Smooth muscle cell (in vitro differentiated cells): ENCODE measurements around the gene HDGFL2. TPM values are rescaled to one million over a fixed set of nuclear protein-coding genes. Genes with fewer than 3 reads are reported as not detected.

Source experiments
- DNase-seq: peaks from one replicate; lab custom pipeline; 2025; ENCODE audit not compliant: unreplicated experiment; lab: John Stamatoyannopoulos, UW
- H2AFZ ChIP-seq: fragments of 200-600 bp; sonication (generic); 2 replicates; pipeline ENCODE4 v1.6.0; 2016; ENCODE audit warnings: antibody characterized with exemption, low read depth, mild to moderate bottlenecking
- H3F3A ChIP-seq: fragments of 200-600 bp; sonication (generic); 2 replicates; pipeline ENCODE4 v1.6.0; 2017; ENCODE audit warnings: antibody characterized with exemption, low read depth
- H3K27ac ChIP-seq: fragments of 200-600 bp; sonication (generic); 2 replicates; pipeline ENCODE4 v1.5.1; 2016; ENCODE audit warnings: low read depth, mild to moderate bottlenecking
- H3K27me3 ChIP-seq: fragments of 200-600 bp; sonication (generic); 2 replicates; pipeline ENCODE4 v1.6.1; 2016; ENCODE audit warnings: low read depth, mild to moderate bottlenecking
- H3K36me3 ChIP-seq: fragments of 200-600 bp; sonication (generic); 2 replicates; pipeline ENCODE4 v1.5.1; 2016; ENCODE audit warnings: low read depth
- H3K4me1 ChIP-seq: fragments of 200-600 bp; sonication (generic); 2 replicates; pipeline ENCODE4 v1.5.1; 2016; ENCODE audit warnings: low read depth
- H3K4me2 ChIP-seq: fragments of 200-600 bp; sonication (generic); 2 replicates; pipeline ENCODE4 v1.6.0; 2016; ENCODE audit warnings: mild to moderate bottlenecking
- H3K4me3 ChIP-seq: fragments of 200-600 bp; sonication (generic); 2 replicates; pipeline ENCODE4 v1.5.1; 2016; ENCODE audit warnings: mild to moderate bottlenecking
- H3K79me2 ChIP-seq: fragments of 200-600 bp; sonication (generic); 2 replicates; pipeline ENCODE4 v1.6.0; 2016; ENCODE audit warnings: low read depth, mild to moderate bottlenecking
- H3K9ac ChIP-seq: fragments of 200-600 bp; sonication (generic); 2 replicates; pipeline ENCODE4 v1.6.0; 2016; ENCODE audit warnings: low read depth
- H3K9me3 ChIP-seq: fragments of 200-600 bp; sonication (generic); replicated peaks from 2 replicates; pipeline ENCODE4 v1.5.1; 2016; ENCODE audit warnings: low read depth
- H4K20me1 ChIP-seq: fragments of 200-600 bp; sonication (generic); 2 replicates; pipeline ENCODE4 v1.6.0; 2016; ENCODE audit warnings: low read depth
- CTCF ChIP-seq: fragments of 200-600 bp; sonication (generic); IDR thresholded peaks from 2 replicates; pipeline ENCODE4 v1.5.1; 2017; ENCODE audit warnings: borderline replicate concordance, mild to moderate bottlenecking, antibody characterized with exemption; ENCODE audit not compliant: insufficient read depth, poor library complexity, severe bottlenecking
- WGBS: methylation state at CpG from one replicate; pipeline ENCODE4 v1.1.7; 2016; ENCODE audit warnings: low lambda C conversion rate; 5-methylcytosine and 5-hydroxymethylcytosine counted together
- polyA plus RNA-seq: library from polyadenylated mRNA; unstranded; fragments of >200 nt; fragmentation: Nextera tagmentation; extraction: Ambion mirVana; gene quantifications from 2 replicates; pipeline ENCODE4 v1.2.1, GENCODE V29; 2016
- total RNA-seq: library from RNA; depleted of rRNA; stranded (reverse); fragments of >200 nt; gene quantifications from 2 replicates; pipeline ENCODE4 v1.2.3, GENCODE V29; 2014

The HDGFL2 gene
- total and polyA plus RNA-seq, 2 experiments from 2014 or later: 27.9 to 94.1 TPM

GRCh38 chr19:4505570-4506448 lies 33.7 kb downstream of the HDGFL2 start:
- Histone ChIP-seq H3K27ac (peak overlapping the region; percentile 33), H3K9me3 (no peaks in the 10 kb centered on the region), H3K4me3 (no peak overlapping the region), H2AFZ (no peak overlapping the region), H3K79me2 (no peaks in the 10 kb centered on the region), H4K20me1 (no peaks in the 10 kb centered on the region), H3K27me3 (no peaks in the 10 kb centered on the region), H3K4me2 (no peak overlapping the region), H3K4me1 (no peaks in the 10 kb centered on the region), H3K36me3 (no peaks in the 10 kb centered on the region), H3K9ac (no peak overlapping the region), H3F3A (peaks cover 6% of the 10 kb centered on the region)
- 98% methylated on average over 31 of the region's 34 CpGs for WGBS
- no peak for DNase-seq
- TF ChIP-seq CTCF: no peak

- Histone ChIP-seq H3K27ac (peak overlapping the region; percentile 33), H3K4me3 (no peak overlapping the region), H3K36me3 (no peaks in the 10 kb centered on the region), H3K9me3 (no peaks in the 10 kb centered on the region), H3K27me3 (no peaks in the 10 kb centered on the region), H3F3A (peaks cover 6% of the 10 kb centered on the region), H3K4me2 (no peak overlapping the region), H3K9ac (no peak overlapping the region), H3K4me1 (no peaks in the 10 kb centered on the region), H4K20me1 (no peaks in the 10 kb centered on the region), H2AFZ (no peak overlapping the region), H3K79me2 (no peaks in the 10 kb centered on the region)
- WGBS: 84% methylated on average over 17 of the region's 17 CpGs
- DNase-seq: no peak
- TF ChIP-seq CTCF: no peak
Observed at GRCh38 chr19:4506449-4507149, 34.5 kb downstream of the HDGFL2 start.

- peaks cover 6% of the 10 kb centered on the region for H3F3A ChIP-seq
- no peak overlapping the region for H3K27ac ChIP-seq
- H2AFZ ChIP-seq: no peak overlapping the region
- TF ChIP-seq CTCF: no peak
- no peaks in the 10 kb centered on the region for H3K79me2 ChIP-seq
- DNase-seq: no peak
- no peak overlapping the region for H3K9ac ChIP-seq
- H3K4me1 ChIP-seq: no peaks in the 10 kb centered on the region
- H3K4me2 ChIP-seq: no peak overlapping the region
- H3K9me3 ChIP-seq: no peaks in the 10 kb centered on the region
- 98% methylated on average over 12 of the region's 12 CpGs for WGBS
- H3K27me3 ChIP-seq: no peaks in the 10 kb centered on the region
- no peaks in the 10 kb centered on the region for H3K36me3 ChIP-seq
- H4K20me1 ChIP-seq: no peaks in the 10 kb centered on the region
- H3K4me3 ChIP-seq: no peak overlapping the region
Observed at GRCh38 chr19:4507150-4507452, 35.0 kb downstream of the HDGFL2 start.
